Measurements from ENCODE around the gene TRPM2.

Gene TRPM2

DNA sequence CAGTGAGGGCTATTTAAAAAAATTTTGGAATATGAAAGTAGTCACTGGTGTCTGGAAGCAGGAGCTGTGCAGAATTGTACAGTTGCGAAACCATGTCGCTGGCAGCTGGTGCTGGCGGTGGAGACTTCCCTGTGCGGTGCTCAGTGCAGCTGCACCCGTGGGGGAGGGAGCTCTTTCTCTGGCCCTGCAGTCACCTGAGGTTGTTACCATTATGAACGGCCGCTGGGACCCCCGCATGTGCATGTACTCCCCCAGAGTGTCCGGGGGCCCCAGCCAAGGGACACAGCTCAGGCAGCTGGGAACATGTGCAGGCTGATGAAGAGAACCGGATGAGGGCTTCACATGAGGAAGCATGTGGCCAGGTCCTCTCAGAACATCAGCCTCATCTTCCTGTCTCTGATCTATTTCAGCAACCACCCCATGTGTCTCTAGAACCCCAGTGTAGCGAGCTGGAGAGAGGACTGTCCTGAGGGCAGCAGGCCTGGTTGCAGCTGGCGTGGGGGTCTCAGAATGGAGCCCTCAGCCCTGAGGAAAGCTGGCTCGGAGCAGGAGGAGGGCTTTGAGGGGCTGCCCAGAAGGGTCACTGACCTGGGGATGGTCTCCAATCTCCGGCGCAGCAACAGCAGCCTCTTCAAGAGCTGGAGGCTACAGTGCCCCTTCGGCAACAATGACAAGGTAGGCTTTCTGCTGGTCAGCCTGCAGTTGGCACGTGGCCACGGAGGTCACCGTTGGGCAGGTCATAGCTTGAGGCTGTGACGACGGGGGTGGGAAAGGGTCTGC lies at the start of gene TRPM2:
Gene TRPM2, plus strand, starts transcription at position 431 of the 780 bp plus-strand sequence. Its CDS starts 80 bp downstream, at position 511.
- H3K27ac ChIP-seq (ENCODE audit: low read length) = no peak within 1 kb of the TSS
- H3K27me3 ChIP-seq (ENCODE audit: control insufficient read depth, insufficient read depth, low read length) = no peaks in the 10 kb centered on the region
- no peak within 1 kb of the TSS for H3K9ac ChIP-seq (ENCODE audit: low read length)
- H3K9me3 ChIP-seq (ENCODE audit: control insufficient read depth, low read depth, low read length) = no peaks in the 10 kb centered on the region
- H3K4me1 ChIP-seq (ENCODE audit: control insufficient read depth, low read depth, low read length) = no peaks in the 10 kb centered on the region
- no peak within 1 kb of the TSS for H3K4me3 ChIP-seq (ENCODE audit: low read length)
- no peaks in the 10 kb centered on the region for H3K36me3 ChIP-seq (ENCODE audit: control insufficient read depth, low read depth, low read length)

DNA sequence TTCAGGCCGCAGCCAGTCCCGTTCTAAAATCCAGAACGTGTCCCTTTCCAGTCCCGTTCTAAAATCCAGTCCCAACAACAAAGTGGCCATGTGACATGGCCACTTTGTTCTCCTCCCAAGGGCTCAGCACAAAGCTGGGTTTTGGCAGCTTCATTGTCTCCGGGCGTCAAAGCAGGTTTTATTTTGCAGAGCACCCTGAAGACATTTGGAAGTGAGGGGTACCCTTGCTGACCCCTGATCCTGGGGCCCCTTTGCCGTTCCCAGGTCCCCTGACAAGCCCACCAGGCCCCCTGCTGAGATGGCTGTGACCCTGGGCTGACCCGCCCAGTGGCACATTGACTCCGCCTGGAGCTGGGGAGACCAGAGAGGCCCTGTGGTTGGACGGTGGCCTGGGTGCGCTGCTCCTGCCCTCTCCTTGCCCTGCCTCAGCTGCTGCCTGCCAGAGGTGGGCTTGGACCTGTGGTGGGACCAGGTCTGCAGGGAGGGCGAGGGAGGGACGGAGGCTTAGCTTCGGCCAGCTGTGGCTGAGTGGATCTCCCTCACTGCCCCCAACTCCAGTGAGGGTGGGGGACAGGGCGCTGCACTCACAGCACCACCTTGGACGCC lies 49.3 kb upstream of the TRPM2 start:
- Histone ChIP-seq H3K4me3 (ENCODE audit: low read length) (no peak overlapping the region), H3K36me3 (ENCODE audit: control insufficient read depth, low read depth, low read length) (no peaks in the 10 kb centered on the region), H3K27ac (ENCODE audit: low read length) (no peak overlapping the region), H3K9ac (ENCODE audit: low read length) (no peak overlapping the region), H3K4me1 (ENCODE audit: control insufficient read depth, low read depth, low read length) (no peaks in the 10 kb centered on the region), H3K9me3 (ENCODE audit: control insufficient read depth, low read depth, low read length) (no peaks in the 10 kb centered on the region), H3K27me3 (ENCODE audit: control insufficient read depth, insufficient read depth, low read length) (no peaks in the 10 kb centered on the region)

DNA sequence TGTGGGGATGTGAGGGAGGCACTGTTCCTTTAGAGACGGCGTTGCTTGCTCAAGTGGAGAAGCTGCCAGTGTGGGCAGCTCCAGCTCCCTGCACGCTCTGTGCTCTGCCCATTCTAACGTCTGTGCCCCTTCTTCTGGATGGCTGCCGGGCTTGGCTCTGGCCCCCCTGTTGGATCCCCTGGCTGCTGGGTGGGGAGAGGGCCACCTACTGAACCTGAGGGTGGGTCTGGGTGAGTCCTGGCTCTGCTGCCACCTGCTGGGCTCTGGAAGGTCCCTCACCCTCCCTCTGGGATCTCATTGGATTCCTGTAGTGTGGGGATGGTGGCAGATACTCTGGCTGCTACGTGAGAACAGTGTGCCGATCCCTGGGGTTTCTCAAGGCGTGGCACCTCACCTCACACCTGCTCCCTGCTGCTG lies 48.5 kb upstream of the TRPM2 start:
- H3K27me3 ChIP-seq (ENCODE audit: control insufficient read depth, insufficient read depth, low read length) = no peaks in the 10 kb centered on the region
- H3K36me3 ChIP-seq (ENCODE audit: control insufficient read depth, low read depth, low read length) = no peaks in the 10 kb centered on the region
- H3K4me1 ChIP-seq (ENCODE audit: control insufficient read depth, low read depth, low read length) = no peaks in the 10 kb centered on the region
- H3K9me3 ChIP-seq (ENCODE audit: control insufficient read depth, low read depth, low read length) = no peaks in the 10 kb centered on the region
- H3K9ac ChIP-seq (ENCODE audit: low read length) = no peak overlapping the region
- H3K4me3 ChIP-seq (ENCODE audit: low read length) = no peak overlapping the region
- no peak overlapping the region for H3K27ac ChIP-seq (ENCODE audit: low read length)

DNA sequence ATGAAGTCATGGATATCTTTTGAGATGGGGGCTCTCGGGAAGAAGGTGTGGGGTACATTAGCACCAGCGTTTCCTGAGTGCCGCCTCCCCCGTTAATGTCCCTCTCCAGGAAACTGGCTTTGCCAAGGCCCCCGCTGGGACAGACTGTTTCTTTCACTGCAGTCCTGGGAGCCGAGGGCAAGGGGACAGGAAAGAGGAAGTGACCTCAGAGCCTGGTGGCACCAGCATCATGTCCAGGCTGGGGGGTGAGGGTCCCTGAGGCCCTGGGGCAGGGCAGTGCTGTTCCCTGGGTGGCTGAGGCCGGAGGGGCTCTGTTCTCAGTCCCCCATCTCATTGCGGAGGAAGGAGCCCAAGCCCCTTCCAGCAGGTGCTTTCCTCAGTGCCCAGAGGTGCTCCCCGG lies 47.7 kb upstream of the TRPM2 start:
- H3K9ac ChIP-seq (ENCODE audit: low read length) = no peak overlapping the region
- no peaks in the 10 kb centered on the region for H3K27me3 ChIP-seq (ENCODE audit: control insufficient read depth, insufficient read depth, low read length)

DNA sequence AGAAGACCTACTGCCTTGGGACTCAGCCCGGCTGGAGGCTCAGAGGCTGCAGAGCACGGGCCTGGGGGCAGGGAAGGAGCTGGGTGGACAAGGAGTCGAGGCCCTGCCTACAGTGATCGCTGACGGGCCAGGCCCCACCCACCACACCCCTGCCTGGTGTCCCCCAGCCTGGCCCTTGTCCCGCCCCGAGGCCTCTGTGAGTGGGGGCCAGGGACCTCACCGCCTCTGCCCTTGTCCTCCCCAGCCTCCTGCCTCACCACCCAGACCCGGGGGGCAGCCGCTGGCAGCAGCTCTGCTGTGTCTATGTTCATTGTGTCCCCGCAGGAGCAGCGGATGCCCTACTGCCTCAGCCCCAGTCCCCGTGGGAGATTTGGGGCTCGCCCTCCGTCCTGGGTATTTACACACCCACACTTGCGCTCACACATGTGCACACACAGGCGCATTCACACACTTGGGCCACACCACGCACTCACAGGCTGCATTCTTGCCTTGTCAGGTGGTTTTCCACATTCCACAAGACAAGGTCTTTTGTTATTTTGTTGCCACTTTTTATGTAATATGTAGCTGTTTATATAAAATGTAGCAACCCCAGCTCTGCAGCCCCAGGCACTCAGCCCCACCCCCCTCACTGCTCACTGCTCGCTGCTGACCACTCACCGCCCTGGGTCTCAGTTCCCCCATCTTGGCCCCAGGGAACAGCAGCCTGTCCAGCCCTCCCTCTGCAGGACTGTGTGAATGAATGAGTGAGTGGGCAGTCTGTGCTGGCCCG lies 46.3 kb upstream of the TRPM2 start:
- no peaks in the 10 kb centered on the region for H3K9me3 ChIP-seq (ENCODE audit: control insufficient read depth, low read depth, low read length)
- H3K36me3 ChIP-seq (ENCODE audit: control insufficient read depth, low read depth, low read length) = peaks cover 7% of the 10 kb centered on the region
- no peak overlapping the region for H3K27ac ChIP-seq (ENCODE audit: low read length)
- no peak overlapping the region for H3K4me3 ChIP-seq (ENCODE audit: low read length)
- H3K9ac ChIP-seq (ENCODE audit: low read length) = no peak overlapping the region
- H3K27me3 ChIP-seq (ENCODE audit: control insufficient read depth, insufficient read depth, low read length) = no peaks in the 10 kb centered on the region
- no peaks in the 10 kb centered on the region for H3K4me1 ChIP-seq (ENCODE audit: control insufficient read depth, low read depth, low read length)

More for the DNA sequence above, 47.7 kb upstream of the TRPM2 start:
- Histone ChIP-seq H3K27ac (ENCODE audit: low read length) (no peak overlapping the region), H3K9me3 (ENCODE audit: control insufficient read depth, low read depth, low read length) (no peaks in the 10 kb centered on the region), H3K36me3 (ENCODE audit: control insufficient read depth, low read depth, low read length) (no peaks in the 10 kb centered on the region), H3K4me1 (ENCODE audit: control insufficient read depth, low read depth, low read length) (no peaks in the 10 kb centered on the region), H3K4me3 (ENCODE audit: low read length) (no peak overlapping the region)

DNA sequence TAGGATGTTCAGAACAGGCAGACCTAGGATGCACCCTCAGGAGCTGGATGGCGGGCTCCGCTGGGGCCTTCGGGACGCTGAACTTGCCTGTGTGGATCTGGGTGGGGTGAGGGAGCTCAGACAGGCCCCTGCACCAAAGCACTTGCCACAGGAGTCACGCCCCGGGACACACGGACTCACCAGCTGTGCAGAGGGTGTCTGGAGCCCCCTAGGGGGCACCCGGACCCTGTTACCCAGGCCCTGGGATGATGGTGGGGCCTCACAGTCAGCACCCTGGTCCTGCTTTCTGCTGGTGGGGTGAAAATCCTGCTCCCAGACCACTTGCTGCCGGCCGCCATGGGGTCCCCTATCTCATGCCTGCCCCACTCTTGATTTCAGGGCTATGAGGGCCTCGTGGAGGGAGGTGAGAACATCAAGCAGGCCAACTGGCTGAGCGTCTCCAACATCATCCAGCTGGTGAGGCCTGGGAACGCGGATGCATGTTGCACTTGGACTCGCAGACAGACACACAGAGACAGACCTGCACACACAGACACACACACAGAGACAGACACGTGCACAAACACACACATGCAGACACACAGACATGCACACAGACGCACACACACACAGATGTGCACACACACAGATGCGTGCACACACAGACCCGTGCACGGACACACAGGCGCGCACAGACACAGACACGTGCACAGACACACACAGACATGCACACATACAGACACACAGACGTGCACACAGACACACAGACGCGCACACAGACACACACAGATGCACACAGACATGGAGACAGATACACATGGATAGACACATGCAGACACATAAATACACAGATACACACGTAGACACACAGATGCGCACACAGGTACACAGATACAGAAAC lies 42.6 kb upstream of the TRPM2 start:
- Histone ChIP-seq H3K4me3 (ENCODE audit: low read length) (no peak overlapping the region), H3K4me1 (ENCODE audit: control insufficient read depth, low read depth, low read length) (no peaks in the 10 kb centered on the region), H3K36me3 (ENCODE audit: control insufficient read depth, low read depth, low read length) (peaks cover 7% of the 10 kb centered on the region), H3K9me3 (ENCODE audit: control insufficient read depth, low read depth, low read length) (no peaks in the 10 kb centered on the region), H3K27ac (ENCODE audit: low read length) (no peak overlapping the region), H3K27me3 (ENCODE audit: control insufficient read depth, insufficient read depth, low read length) (no peaks in the 10 kb centered on the region), H3K9ac (ENCODE audit: low read length) (no peak overlapping the region)

DNA sequence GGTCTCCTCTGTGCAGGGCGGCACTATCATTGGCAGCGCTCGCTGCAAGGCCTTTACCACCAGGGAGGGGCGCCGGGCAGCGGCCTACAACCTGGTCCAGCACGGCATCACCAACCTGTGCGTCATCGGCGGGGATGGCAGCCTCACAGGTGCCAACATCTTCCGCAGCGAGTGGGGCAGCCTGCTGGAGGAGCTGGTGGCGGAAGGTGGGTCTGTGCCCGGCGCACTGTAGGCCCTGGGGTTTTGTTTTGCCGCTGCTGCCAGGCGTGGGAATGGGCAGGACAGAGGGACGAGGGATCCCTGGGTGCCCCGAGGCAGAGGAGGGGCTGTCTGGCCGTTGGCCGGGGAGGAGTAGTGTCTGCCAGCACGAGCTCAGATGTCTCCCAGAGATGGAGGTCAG lies 41.3 kb upstream of the TRPM2 start:
- no peak overlapping the region for H3K4me3 ChIP-seq (ENCODE audit: low read length)
- no peaks in the 10 kb centered on the region for H3K27me3 ChIP-seq (ENCODE audit: control insufficient read depth, insufficient read depth, low read length)
- peaks cover 7% of the 10 kb centered on the region for H3K36me3 ChIP-seq (ENCODE audit: control insufficient read depth, low read depth, low read length)
- H3K27ac ChIP-seq (ENCODE audit: low read length) = no peak overlapping the region
- no peak overlapping the region for H3K9ac ChIP-seq (ENCODE audit: low read length)
- H3K4me1 ChIP-seq (ENCODE audit: control insufficient read depth, low read depth, low read length) = no peaks in the 10 kb centered on the region
- no peaks in the 10 kb centered on the region for H3K9me3 ChIP-seq (ENCODE audit: control insufficient read depth, low read depth, low read length)

DNA sequence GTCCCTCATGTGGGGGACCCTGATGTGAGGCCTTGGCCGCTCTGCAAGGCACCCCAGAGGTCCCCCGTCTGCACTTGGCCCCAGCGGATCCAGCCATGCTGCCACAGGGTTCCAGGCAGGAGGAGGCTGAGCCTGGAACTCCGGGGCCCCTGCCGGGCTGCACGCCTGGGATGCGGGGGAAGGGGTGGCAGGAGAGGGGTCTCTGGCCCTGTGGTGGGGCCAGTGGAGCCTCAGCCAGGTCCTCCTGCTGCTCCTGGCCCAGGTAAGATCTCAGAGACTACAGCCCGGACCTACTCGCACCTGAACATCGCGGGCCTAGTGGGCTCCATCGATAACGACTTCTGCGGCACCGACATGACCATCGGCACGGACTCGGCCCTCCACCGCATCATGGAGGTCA lies 40.7 kb upstream of the TRPM2 start:
- H3K27me3 ChIP-seq (ENCODE audit: control insufficient read depth, insufficient read depth, low read length) = no peaks in the 10 kb centered on the region
- no peak overlapping the region for H3K9ac ChIP-seq (ENCODE audit: low read length)
- peaks cover 7% of the 10 kb centered on the region for H3K36me3 ChIP-seq (ENCODE audit: control insufficient read depth, low read depth, low read length)
- H3K9me3 ChIP-seq (ENCODE audit: control insufficient read depth, low read depth, low read length) = no peaks in the 10 kb centered on the region
- H3K4me1 ChIP-seq (ENCODE audit: control insufficient read depth, low read depth, low read length) = no peaks in the 10 kb centered on the region
- no peak overlapping the region for H3K27ac ChIP-seq (ENCODE audit: low read length)
- no peak overlapping the region for H3K4me3 ChIP-seq (ENCODE audit: low read length)

DNA sequence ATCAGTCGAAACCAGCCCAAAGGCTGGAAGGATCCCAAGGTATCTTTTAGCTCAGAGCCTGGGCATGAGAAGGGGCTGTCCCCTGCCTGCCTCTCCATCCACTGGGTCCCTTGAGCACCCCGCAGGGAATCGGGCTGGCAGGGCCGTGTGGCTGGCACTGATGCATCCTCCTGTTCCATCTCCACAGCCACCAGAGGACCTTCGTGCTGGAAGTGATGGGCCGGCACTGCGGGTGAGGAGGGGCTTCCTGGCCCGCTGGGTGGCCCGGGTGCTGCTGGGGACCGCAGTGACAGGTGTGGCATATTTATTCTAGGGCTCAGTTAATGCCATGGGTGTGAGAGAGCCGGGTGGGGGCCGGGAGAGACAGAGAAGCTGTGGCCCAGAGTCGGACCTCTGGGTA lies 40.0 kb upstream of the TRPM2 start:
- no peak overlapping the region for H3K4me3 ChIP-seq (ENCODE audit: low read length)
- H3K9ac ChIP-seq (ENCODE audit: low read length) = no peak overlapping the region
- no peaks in the 10 kb centered on the region for H3K4me1 ChIP-seq (ENCODE audit: control insufficient read depth, low read depth, low read length)
- H3K9me3 ChIP-seq (ENCODE audit: control insufficient read depth, low read depth, low read length) = no peaks in the 10 kb centered on the region
- peaks cover 7% of the 10 kb centered on the region for H3K36me3 ChIP-seq (ENCODE audit: control insufficient read depth, low read depth, low read length)
- H3K27me3 ChIP-seq (ENCODE audit: control insufficient read depth, insufficient read depth, low read length) = no peaks in the 10 kb centered on the region
- no peak overlapping the region for H3K27ac ChIP-seq (ENCODE audit: low read length)

DNA sequence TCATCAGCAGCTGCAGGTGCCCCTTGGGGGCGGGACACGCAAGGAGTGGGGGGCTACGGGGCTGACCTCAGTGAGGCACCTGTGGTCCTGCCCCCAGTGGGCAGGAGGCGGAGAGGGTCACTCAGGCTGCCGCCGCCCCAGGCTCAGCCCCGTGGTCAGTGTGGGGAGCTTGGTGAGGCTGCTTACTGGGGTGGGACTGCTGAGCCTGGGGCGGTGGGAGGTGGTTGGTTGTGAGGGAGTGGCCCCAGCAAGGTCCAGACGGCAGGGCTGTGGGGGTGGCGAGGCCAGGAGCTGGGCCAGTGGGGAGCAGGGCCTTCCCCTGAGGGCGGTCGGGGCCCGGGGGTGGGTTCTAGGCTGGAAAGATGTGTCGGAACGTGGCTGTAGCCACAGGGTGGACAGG lies 39.3 kb upstream of the TRPM2 start:
- no peak overlapping the region for H3K9ac ChIP-seq (ENCODE audit: low read length)
- no peak overlapping the region for H3K4me3 ChIP-seq (ENCODE audit: low read length)
- H3K4me1 ChIP-seq (ENCODE audit: control insufficient read depth, low read depth, low read length) = no peaks in the 10 kb centered on the region
- no peaks in the 10 kb centered on the region for H3K27me3 ChIP-seq (ENCODE audit: control insufficient read depth, insufficient read depth, low read length)
- H3K36me3 ChIP-seq (ENCODE audit: control insufficient read depth, low read depth, low read length) = peaks cover 7% of the 10 kb centered on the region
- no peak overlapping the region for H3K27ac ChIP-seq (ENCODE audit: low read length)
- H3K9me3 ChIP-seq (ENCODE audit: control insufficient read depth, low read depth, low read length) = no peaks in the 10 kb centered on the region

DNA sequence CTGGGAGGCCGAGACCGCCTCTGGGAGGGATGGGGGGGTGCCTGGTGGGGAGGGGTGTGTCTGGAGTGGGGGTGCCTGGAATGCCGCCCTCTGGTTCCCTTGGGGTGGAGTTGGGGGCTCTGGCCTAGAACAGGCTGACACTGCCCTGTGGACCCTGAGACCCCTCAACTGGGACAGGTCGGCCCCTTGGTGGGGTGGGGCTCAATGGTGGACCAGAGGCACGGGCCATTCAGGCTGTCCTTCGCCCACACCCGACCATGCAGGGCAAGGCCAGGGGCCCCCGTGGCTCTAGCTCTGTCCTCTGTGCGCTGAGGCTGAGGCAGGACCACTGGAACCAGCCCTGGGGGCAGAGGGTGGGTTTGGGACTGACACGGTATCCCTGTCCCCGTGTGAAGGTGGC lies 38.9 kb upstream of the TRPM2 start:
- Histone ChIP-seq H3K9ac (ENCODE audit: low read length) (no peak overlapping the region), H3K4me3 (ENCODE audit: low read length) (no peak overlapping the region), H3K27me3 (ENCODE audit: control insufficient read depth, insufficient read depth, low read length) (no peaks in the 10 kb centered on the region), H3K36me3 (ENCODE audit: control insufficient read depth, low read depth, low read length) (peaks cover 7% of the 10 kb centered on the region), H3K9me3 (ENCODE audit: control insufficient read depth, low read depth, low read length) (no peaks in the 10 kb centered on the region), H3K4me1 (ENCODE audit: control insufficient read depth, low read depth, low read length) (no peaks in the 10 kb centered on the region), H3K27ac (ENCODE audit: low read length) (no peak overlapping the region)
